ENCODE results near the gene DAO.

The DAO gene

GRCh38 chr12:108879615-108880254 is at the start of gene DAO:
DAO (plus strand) TSS chr12:108880092; CDS start chr12:108885007, 4,915 bp downstream.
- no peak within 1 kb of the TSS for H3K4me3 ChIP-seq (ENCODE audit: low read length)

GRCh38 chr12:108831309-108831991 is 48.4 kb upstream of the DAO start:
- no peak for TF ChIP-seq CTCF (conservative IDR thresholded peaks at IDR 0.05; ENCODE audit: low read length)
- no peak for DNase-seq (ENCODE audit: low read depth)
- H3K4me3 ChIP-seq (ENCODE audit: low read length) = no peak overlapping the region

More at GRCh38 chr12:108879615-108880254, at the start of gene DAO:
- no peak for TF ChIP-seq CTCF (conservative IDR thresholded peaks at IDR 0.05; ENCODE audit: low read length)
- no peak for DNase-seq (ENCODE audit: low read depth)

- no peak overlapping the region for H3K4me3 ChIP-seq (ENCODE audit: low read length)
- no peak for TF ChIP-seq CTCF (conservative IDR thresholded peaks at IDR 0.05; ENCODE audit: low read length)
- DNase-seq (ENCODE audit: low read depth) = no peak
Observed at GRCh38 chr12:108832208-108832607, 47.7 kb upstream of the DAO start.

GRCh38 chr12:108832730-108833354 is 47.0 kb upstream of the DAO start:
- TF ChIP-seq CTCF (conservative IDR thresholded peaks at IDR 0.05; ENCODE audit: low read length) = no peak; the same call in 1 of the 2 replicates
- DNase-seq (ENCODE audit: low read depth) = peak; percentile 97
- peak overlapping the region; percentile 40 for H3K4me3 ChIP-seq (ENCODE audit: low read length)

GRCh38 chr12:108833355-108833733 is 46.5 kb upstream of the DAO start:
- peak; percentile 97 for DNase-seq (ENCODE audit: low read depth)
- peak overlapping the region; percentile 40 for H3K4me3 ChIP-seq (ENCODE audit: low read length)
- no peak for TF ChIP-seq CTCF (conservative IDR thresholded peaks at IDR 0.05; ENCODE audit: low read length)

GRCh38 chr12:108833757-108834472 is 46.0 kb upstream of the DAO start:
- TF ChIP-seq CTCF (conservative IDR thresholded peaks at IDR 0.05; ENCODE audit: low read length) = no peak
- peak; percentile 95 for DNase-seq (ENCODE audit: low read depth)
- H3K4me3 ChIP-seq (ENCODE audit: low read length) = no peak overlapping the region
